ENCODE results near the gene ATP10A. TPM values are rescaled to one million over a fixed set of nuclear protein-coding genes. Genes with fewer than 3 reads are reported as not detected.

ATP10A gene, protein sequence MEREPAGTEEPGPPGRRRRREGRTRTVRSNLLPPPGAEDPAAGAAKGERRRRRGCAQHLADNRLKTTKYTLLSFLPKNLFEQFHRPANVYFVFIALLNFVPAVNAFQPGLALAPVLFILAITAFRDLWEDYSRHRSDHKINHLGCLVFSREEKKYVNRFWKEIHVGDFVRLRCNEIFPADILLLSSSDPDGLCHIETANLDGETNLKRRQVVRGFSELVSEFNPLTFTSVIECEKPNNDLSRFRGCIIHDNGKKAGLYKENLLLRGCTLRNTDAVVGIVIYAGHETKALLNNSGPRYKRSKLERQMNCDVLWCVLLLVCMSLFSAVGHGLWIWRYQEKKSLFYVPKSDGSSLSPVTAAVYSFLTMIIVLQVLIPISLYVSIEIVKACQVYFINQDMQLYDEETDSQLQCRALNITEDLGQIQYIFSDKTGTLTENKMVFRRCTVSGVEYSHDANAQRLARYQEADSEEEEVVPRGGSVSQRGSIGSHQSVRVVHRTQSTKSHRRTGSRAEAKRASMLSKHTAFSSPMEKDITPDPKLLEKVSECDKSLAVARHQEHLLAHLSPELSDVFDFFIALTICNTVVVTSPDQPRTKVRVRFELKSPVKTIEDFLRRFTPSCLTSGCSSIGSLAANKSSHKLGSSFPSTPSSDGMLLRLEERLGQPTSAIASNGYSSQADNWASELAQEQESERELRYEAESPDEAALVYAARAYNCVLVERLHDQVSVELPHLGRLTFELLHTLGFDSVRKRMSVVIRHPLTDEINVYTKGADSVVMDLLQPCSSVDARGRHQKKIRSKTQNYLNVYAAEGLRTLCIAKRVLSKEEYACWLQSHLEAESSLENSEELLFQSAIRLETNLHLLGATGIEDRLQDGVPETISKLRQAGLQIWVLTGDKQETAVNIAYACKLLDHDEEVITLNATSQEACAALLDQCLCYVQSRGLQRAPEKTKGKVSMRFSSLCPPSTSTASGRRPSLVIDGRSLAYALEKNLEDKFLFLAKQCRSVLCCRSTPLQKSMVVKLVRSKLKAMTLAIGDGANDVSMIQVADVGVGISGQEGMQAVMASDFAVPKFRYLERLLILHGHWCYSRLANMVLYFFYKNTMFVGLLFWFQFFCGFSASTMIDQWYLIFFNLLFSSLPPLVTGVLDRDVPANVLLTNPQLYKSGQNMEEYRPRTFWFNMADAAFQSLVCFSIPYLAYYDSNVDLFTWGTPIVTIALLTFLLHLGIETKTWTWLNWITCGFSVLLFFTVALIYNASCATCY (N-terminal part only)
- total RNA-seq (ENCODE audit: low replicate concordance) = 4.4 and 5.5 TPM in 2 replicates

DNA sequence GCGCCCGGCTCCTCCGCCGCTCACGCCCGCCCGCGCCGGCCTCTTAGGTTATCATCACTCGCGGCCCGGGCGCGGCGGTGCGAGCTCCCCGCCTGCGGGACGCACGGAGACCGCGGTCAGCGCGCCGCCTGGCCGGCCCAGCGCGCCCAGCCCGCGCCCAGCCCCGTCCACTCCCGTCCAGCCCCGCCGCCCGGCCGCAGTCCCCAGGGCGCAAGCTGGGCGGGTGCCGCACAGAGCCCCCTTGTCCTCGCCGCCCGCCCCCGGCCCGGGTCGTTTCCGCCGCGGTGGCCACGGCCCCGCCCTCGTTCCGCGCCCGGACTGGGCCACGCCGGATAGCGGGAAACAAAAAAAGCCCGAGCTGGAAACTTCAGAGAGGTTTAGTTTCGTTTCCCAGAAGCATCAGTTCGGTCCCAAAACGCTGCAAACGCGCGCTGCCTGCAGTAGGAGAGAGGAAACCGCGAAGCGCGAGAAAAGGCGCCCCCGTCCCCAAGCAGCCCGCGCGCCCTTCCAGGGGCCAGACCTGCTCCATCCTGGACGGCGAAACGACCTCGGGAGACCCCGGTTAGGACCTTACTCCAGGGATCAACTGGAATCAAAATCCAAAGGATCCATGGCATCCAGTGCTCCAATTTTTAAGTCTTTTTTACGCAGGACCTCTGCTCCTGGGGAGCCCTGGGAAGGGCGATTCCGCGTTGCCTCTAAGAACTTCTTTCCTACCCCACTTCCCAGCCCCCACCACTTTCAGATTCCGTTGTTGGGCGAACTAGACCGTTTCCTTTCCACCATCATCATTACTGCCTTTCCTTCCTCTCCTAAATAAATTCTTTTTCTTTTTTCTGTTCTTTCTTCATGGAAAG, at the start of gene ATP10A:
Gene ATP10A, minus strand, starts transcription at position 217 of the 857 bp plus-strand sequence. CDS start 231 bp downstream, outside the sequence.

All from smooth muscle cell of the coronary artery (primary cell).